NCI-H345 treated with DMSO at 0.1 percent for 48 hours (cell line): Measurements from ENCODE around the gene SEL1L.
"Not testable (repeated sequence)": the region's sequence is repeated elsewhere in the genome, so short reads cannot be mapped to it uniquely, and the experiment has no call there.

Experiments used
- DNase-seq: peaks from one replicate; lab custom pipeline; 2025; ENCODE audit not compliant: unreplicated experiment; lab: John Stamatoyannopoulos, UW

SEL1L gene

GRCh38 chr14:81533536-81534343, at the start of gene SEL1L:
Gene SEL1L (minus strand): TSS chr14:81533853. CDS start chr14:81533744, 109 bp downstream.
- DNase-seq: peak; percentile 99

- no peak for DNase-seq
Observed at GRCh38 chr14:81582420-81582819, 48.8 kb upstream of the SEL1L start.

GRCh38 chr14:81579115-81579514, 45.5 kb upstream of the SEL1L start:
- DNase-seq: no peak

GRCh38 chr14:81571437-81571836, 37.8 kb upstream of the SEL1L start:
- no peak for DNase-seq

- DNase-seq: no peak
Observed at GRCh38 chr14:81567302-81567701, 33.6 kb upstream of the SEL1L start.

DNA sequence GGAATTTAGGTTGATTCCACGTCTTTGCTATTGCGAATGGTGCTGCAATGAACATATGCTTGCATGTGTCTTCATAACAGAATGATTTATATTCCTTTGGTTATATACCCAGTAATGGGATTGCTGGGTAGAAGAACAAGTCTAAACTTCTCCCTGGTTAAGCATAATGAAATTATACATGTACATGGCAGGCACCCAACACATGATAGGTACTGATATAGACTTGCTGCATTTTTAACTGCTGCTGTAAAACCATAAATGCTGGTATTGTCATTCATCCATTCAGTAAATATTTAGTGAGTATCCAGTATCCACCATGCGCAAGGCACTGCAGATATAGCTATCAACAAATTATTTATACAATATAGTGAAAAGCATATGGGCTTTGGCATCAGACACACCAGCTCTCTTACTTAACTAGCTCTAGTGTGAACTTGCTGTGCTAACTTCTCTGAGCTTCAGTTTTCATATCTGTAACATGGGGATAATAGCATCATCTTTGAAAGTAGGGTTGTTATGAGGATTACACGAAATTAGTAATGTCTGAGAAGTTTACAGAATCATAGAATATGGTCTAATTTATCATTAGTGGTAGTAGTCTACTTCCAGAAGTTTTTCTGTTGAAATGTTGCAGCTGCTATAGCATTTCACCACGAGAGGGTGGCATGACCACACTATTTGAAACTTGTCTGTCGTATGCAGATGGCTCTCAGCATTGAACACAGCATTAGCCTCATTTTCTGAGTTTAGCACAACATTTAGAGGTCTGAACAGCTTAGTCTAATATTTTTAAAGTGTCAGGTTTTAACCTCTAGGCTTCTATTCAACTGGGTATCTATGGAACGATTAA, 32.0 kb upstream of the SEL1L start:
- DNase-seq: no peak

- no peak for DNase-seq
Observed at GRCh38 chr14:81562818-81563217, 29.2 kb upstream of the SEL1L start.

DNA sequence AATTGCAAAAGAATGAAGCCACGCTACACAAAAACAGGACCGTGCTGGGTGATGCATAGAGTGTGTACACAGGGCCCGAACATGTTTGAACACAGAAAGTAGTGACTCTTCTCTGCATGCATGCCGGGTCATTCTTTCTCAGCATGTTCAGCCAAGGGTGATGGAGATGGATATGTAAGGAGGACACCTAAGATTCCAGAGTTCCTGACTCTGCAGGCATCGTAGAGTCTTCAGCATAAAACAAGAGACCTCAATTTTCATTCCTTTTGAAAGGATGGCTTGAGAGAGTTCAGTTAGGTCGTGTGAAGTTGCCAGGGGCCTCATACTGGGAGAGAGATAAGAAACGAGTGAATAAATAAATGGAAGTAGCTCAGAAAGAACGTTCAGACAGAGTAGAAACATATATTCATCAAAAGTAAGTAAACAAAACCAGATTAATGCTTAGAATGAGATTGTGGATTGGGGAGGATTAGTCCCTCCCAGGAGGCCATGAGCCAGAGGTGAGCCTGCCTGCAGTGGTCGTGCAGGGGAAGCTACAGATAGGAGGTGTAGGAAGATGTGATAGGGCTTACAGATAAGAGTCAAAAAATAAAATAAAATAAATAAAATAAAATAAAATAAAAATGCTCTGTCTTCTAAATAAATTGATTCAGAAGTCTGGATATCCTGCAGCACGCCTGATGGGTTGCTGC, 27.6 kb upstream of the SEL1L start:
- DNase-seq: no peak

DNA sequence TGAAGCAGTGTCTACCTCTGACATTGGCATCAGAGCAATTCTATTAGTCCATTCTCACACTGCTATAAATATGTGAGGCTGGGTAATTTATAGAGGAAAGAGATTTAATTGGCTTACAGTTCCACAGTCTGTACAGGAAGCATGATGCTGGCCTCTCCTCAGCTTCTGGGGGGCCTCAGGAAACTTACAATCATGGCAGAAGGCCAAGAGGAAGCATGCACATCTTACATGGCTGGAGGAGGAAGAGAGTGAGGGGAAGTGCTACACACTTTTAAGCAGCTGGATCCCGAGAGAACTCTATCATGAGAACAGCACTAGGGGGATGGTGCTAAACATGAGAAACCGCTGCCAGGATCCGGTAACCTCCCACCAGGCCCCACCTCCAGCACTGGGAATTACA, 25.7 kb upstream of the SEL1L start:
- no peak for DNase-seq

GRCh38 chr14:81557146-81557545, 23.5 kb upstream of the SEL1L start:
- no peak for DNase-seq

- no peak for DNase-seq
Observed at GRCh38 chr14:81555684-81556083, 22.0 kb upstream of the SEL1L start.

GRCh38 chr14:81555051-81555450, 21.4 kb upstream of the SEL1L start:
- DNase-seq: no peak

DNA sequence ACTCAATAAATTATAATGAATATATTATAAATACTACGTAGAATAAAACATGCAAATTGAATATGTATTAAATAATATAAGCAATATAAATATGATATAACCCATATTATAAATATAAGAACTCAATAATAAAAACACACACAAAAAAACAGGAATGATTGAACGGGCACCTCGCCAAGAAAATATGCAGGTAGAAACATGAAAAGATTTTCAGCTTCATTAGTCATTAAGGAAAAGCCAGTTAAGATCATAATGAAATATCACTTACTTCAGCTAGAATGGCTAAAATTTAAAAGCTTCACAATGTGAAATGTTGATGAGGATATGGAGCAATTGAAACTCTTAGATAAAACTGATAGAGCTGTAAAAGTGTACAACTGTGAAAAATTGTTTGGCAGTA, 17.8 kb upstream of the SEL1L start:
- no peak for DNase-seq

GRCh38 chr14:81550001-81550637, 16.5 kb upstream of the SEL1L start:
- no peak for DNase-seq

GRCh38 chr14:81541206-81541605, 7.6 kb upstream of the SEL1L start:
- DNase-seq: not testable (repeated sequence)

DNA sequence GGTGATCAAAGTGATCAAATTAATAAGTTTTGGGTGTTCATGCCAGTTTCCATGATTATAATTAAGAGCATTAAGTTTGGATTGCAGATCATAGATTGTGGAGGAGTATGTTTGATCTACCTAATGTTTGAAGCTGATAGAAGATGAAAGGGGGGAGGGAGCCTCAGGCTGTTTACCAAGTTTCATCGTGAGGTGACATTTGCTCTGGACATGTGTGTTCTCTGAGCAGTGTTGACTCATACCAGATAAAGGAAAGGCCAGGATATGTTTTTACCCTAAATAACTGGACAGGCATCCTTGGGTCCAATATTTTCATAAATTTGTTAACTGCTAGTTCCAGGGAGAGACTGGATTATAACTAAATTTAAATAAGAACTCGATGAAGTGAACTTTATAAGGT, 3.5 kb upstream of the SEL1L start:
- no peak for DNase-seq

- DNase-seq: no peak
Observed at GRCh38 chr14:81536241-81536771, 2.7 kb upstream of the SEL1L start.

GRCh38 chr14:81535396-81536164, 1.9 kb upstream of the SEL1L start:
- no peak for DNase-seq

- no peak for DNase-seq
Observed at GRCh38 chr14:81534510-81535074, 939 bp upstream of the SEL1L start.

DNA sequence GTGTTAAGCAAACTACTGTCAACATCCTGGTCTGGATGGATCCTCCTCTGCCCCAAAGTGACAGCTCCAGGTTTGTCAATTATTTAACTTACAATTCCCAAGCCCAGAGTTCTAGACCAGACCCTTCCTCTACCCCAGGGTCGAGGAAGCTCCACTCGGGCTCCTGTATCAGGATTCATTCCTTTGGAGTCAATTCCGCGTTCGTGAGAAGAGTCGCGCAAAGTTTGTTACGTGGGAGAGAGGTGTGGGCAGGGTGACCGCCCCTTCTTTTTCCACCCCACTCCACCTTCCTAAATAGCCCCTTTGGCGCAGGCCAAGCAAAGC, 479 bp downstream of the SEL1L start:
- no peak for DNase-seq
